ENCODE measurements around the gene ARHGAP25.

The ARHGAP25 gene

DNA sequence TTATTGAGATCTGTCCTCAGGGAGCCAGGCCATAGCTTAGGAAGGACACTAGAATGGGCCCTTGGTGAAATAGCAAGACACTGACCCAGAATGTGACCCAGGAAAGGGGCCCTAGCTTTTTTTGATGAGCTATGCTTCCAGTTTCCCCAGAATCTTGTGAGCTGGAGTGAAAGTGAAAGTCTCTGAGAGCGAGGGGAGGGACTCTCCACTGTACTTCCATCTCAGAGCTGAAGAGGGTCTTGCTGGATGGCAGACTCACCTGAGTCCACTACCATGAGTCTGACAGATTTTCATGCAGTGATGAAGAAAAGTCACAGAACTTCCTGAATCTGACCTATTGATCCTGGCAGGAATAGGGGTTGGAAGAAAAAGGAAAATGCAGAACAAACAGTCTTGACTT, 3.1 kb downstream of the ARHGAP25 start:
- FAIRE-seq (peak; percentile 83), DNase-seq (ENCODE audit: insufficient read length) (no peak)
- TF ChIP-seq TAF1 (IDR thresholded peaks at IDR 0.05; ENCODE audit: borderline replicate concordance, low read depth, low read length) (no peak), POLR2A (IDR thresholded peaks at IDR 0.05; ENCODE audit: low read depth, low read length) (no peak), POLR2AphosphoS5 (IDR thresholded peaks at IDR 0.05; ENCODE audit: low read depth, low read length) (no peak)

DNA sequence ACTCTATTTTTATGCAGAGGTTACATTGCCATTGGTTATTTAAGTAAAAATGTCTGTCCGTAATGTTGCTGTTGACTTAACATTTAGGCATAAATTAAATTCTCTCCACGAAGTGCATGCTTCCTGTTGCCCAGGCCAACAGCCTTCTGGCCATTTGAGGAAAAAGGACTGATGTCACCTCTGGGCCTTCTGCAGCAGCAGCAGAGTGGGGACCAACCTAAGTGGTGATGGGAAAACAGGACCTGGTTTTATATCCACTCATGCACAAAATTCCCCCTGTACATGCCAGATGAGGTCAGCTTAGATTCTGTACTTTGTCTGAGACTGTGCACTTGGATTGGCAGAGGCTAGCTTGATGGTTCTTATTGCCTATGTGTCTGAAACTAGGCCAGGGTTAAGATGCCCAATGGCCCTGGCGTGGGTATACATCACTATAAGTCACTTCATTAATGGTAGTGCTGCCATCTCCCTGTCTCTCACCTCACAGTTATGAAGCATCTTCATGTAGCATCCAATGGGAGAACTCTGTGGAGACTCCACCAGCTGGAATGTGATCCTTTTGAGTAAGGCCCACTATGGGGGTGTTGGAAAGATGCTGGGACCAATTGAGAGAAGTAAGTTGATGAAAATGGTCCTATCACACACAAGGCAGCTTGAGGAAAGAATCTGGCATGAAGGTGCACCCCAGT, 4.4 kb downstream of the ARHGAP25 start:
- peak; percentile 56 for FAIRE-seq
- DNase-seq (ENCODE audit: insufficient read length) = no peak
- TF ChIP-seq POLR2A (IDR thresholded peaks at IDR 0.05; ENCODE audit: low read depth, low read length) (no peak), POLR2AphosphoS5 (IDR thresholded peaks at IDR 0.05; ENCODE audit: low read depth, low read length) (no peak), TAF1 (IDR thresholded peaks at IDR 0.05; ENCODE audit: borderline replicate concordance, low read depth, low read length) (no peak)

GRCh38 chr2:68739595-68740399, 5.2 kb downstream of the ARHGAP25 start:
- no peak for TF ChIP-seq TAF1 (IDR thresholded peaks at IDR 0.05; ENCODE audit: borderline replicate concordance, low read depth, low read length)
- no peak for TF ChIP-seq POLR2A (IDR thresholded peaks at IDR 0.05; ENCODE audit: low read depth, low read length)
- TF ChIP-seq POLR2AphosphoS5 (IDR thresholded peaks at IDR 0.05; ENCODE audit: low read depth, low read length) = no peak
- FAIRE-seq (peak; percentile 77), DNase-seq (ENCODE audit: insufficient read length) (no peak)

- DNase-seq (ENCODE audit: insufficient read length) = no peak
- TF ChIP-seq POLR2AphosphoS5 (IDR thresholded peaks at IDR 0.05; ENCODE audit: low read depth, low read length) (no peak), TAF1 (IDR thresholded peaks at IDR 0.05; ENCODE audit: borderline replicate concordance, low read depth, low read length) (no peak), POLR2A (IDR thresholded peaks at IDR 0.05; ENCODE audit: low read depth, low read length) (no peak)
- no peak for FAIRE-seq
Observed at GRCh38 chr2:68740400-68740914, 5.8 kb downstream of the ARHGAP25 start.

- DNase-seq (ENCODE audit: insufficient read length) (no peak), FAIRE-seq (peak; percentile 44)
- no peak for TF ChIP-seq TAF1 (IDR thresholded peaks at IDR 0.05; ENCODE audit: borderline replicate concordance, low read depth, low read length)
- no peak for TF ChIP-seq POLR2AphosphoS5 (IDR thresholded peaks at IDR 0.05; ENCODE audit: low read depth, low read length)
- no peak for TF ChIP-seq POLR2A (IDR thresholded peaks at IDR 0.05; ENCODE audit: low read depth, low read length)
Observed at GRCh38 chr2:68741238-68741637, 6.6 kb downstream of the ARHGAP25 start.

- DNase-seq (ENCODE audit: insufficient read length) = no peak
- TF ChIP-seq POLR2A (IDR thresholded peaks at IDR 0.05; ENCODE audit: low read depth, low read length) (no peak), POLR2AphosphoS5 (IDR thresholded peaks at IDR 0.05; ENCODE audit: low read depth, low read length) (no peak), TAF1 (IDR thresholded peaks at IDR 0.05; ENCODE audit: borderline replicate concordance, low read depth, low read length) (no peak)
- FAIRE-seq = peak; percentile 62
Observed at GRCh38 chr2:68741805-68742306, 7.2 kb downstream of the ARHGAP25 start.

- DNase-seq (ENCODE audit: insufficient read length) (no peak), FAIRE-seq (peak; percentile 83)
- no peak for TF ChIP-seq POLR2AphosphoS5 (IDR thresholded peaks at IDR 0.05; ENCODE audit: low read depth, low read length)
- no peak for TF ChIP-seq TAF1 (IDR thresholded peaks at IDR 0.05; ENCODE audit: borderline replicate concordance, low read depth, low read length)
- TF ChIP-seq POLR2A (IDR thresholded peaks at IDR 0.05; ENCODE audit: low read depth, low read length) = no peak
Observed at GRCh38 chr2:68742626-68743415, 8.2 kb downstream of the ARHGAP25 start.

GRCh38 chr2:68743531-68743930, 8.9 kb downstream of the ARHGAP25 start:
- FAIRE-seq = peak; percentile 27
- DNase-seq (ENCODE audit: insufficient read length) = no peak
- TF ChIP-seq POLR2AphosphoS5 (IDR thresholded peaks at IDR 0.05; ENCODE audit: low read depth, low read length) (no peak), POLR2A (IDR thresholded peaks at IDR 0.05; ENCODE audit: low read depth, low read length) (no peak), TAF1 (IDR thresholded peaks at IDR 0.05; ENCODE audit: borderline replicate concordance, low read depth, low read length) (no peak)

DNA sequence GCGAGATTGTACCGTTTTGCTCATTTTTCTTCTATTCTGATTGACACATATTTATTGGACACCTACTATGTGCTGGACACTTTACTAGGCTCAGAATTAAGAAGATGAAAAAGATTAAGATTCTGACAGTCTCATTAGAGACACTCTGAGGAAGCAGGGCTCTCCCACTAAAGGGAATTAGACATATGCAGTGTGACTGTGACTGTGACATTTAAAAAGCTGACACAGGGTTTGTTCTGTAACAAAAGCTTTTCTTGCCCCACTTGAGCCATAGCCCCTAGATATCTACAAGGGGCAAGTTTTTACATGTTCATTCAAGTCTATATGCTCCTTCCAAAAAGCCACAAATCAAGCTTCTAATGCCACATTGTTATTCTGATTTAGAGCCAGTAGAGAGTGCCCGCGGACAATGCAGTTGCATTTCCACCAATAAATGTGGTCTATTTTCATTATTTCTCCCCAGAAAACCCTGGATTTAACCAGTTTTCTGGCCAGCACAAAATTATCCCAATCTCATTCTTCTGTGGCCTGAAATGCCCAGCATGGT, 9.8 kb downstream of the ARHGAP25 start:
- DNase-seq (ENCODE audit: insufficient read length) (no peak), FAIRE-seq (peak; percentile 36)
- no peak for TF ChIP-seq TAF1 (IDR thresholded peaks at IDR 0.05; ENCODE audit: borderline replicate concordance, low read depth, low read length)
- no peak for TF ChIP-seq POLR2AphosphoS5 (IDR thresholded peaks at IDR 0.05; ENCODE audit: low read depth, low read length)
- no peak for TF ChIP-seq POLR2A (IDR thresholded peaks at IDR 0.05; ENCODE audit: low read depth, low read length)

DNA sequence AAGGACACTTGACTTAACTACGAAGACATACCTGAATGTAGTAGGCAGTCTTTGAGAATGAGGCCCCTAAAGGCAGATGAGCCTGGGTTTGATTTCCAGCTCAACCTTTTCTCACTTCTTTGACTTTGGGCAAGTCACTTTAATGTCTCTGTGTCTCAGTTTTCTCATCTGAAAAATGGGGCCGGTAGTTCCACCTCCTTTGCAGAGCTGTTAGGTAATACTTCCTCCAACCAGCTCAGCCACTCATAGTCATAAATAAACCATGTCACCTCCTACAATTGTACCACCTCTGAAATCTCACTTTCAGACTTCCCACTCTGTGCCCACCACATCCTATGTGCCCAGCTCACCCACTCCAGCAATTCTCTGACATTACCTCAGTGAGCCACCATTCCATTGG, 10.4 kb downstream of the ARHGAP25 start:
- no peak for DNase-seq (ENCODE audit: insufficient read length)
- peak; percentile 40 for FAIRE-seq

More for the DNA sequence above, 10.4 kb downstream of the ARHGAP25 start:
- TF ChIP-seq POLR2AphosphoS5 (IDR thresholded peaks at IDR 0.05; ENCODE audit: low read depth, low read length) (no peak), POLR2A (IDR thresholded peaks at IDR 0.05; ENCODE audit: low read depth, low read length) (no peak), TAF1 (IDR thresholded peaks at IDR 0.05; ENCODE audit: borderline replicate concordance, low read depth, low read length) (no peak)

Measured in GM12892 (cell line).